Iris pigment epithelial cell (primary cell): Measurements from ENCODE around the gene SIRT2.
A peak's percentile ranks its signal among the peaks of the same experiment; 100 is the strongest.
"Not testable (repeated sequence)": the region's sequence is repeated elsewhere in the genome, so short reads cannot be mapped to it uniquely, and the experiment has no call there.

Source experiments
- DNase-seq: peaks from one replicate; pipeline ENCODE4 v3.0.0-alpha.2; 2011; ENCODE audit warnings: low read depth

The SIRT2 gene

GRCh38 chr19:38867171-38867780, 32.1 kb downstream of the SIRT2 start:
- DNase-seq: no peak

GRCh38 chr19:38862321-38863059, 36.9 kb downstream of the SIRT2 start:
- no peak for DNase-seq

DNA sequence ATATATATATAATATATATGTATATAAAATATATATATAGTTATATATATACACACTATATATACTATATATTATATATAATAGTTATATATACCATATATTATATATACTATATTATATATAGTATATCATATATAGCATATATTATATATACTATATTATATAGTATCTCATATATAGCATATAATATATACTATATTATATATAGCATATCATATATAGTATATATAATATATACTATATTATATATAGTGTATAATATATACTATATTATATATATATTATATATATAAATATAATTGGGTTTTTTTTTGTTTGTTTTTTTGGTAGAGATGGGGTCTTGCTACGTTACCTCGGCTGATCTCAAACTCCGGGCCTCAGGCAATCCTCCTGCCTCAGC, 38.0 kb downstream of the SIRT2 start:
- DNase-seq: no peak

DNA sequence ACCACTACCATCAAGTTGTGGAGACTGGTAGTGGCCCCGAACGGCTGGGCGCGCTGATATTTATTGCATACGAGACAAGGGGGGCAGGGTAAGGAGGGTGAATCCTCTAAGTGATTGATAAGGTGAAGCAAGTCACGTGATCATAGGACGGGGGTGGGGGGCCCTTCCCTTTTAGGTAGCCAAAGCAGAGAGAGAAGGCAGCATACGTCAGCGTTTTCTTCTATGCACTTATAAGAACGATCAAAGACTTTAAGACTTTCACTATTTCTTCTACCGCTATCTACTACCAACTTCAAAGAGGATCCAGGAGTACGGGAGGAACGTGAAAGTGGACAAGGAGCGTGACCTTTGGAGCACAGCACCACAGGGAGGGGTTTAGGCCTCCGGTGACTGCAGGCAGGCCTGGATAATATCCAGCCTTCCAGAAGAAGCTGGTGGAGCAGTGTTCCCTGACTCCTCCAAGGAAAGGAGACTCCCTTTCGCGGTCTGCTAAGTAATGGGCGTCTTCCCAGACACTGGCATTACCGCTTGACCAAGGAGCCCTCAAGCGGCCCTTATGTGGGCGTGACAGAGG, 39.7 kb downstream of the SIRT2 start:
- not testable (repeated sequence) for DNase-seq

GRCh38 chr19:38856813-38857212, 42.6 kb downstream of the SIRT2 start:
- no peak for DNase-seq

- DNase-seq: not testable (repeated sequence)
Measured at GRCh38 chr19:38855751-38856150, 43.7 kb downstream of the SIRT2 start.

GRCh38 chr19:38854961-38855360, 44.5 kb downstream of the SIRT2 start:
- not testable (repeated sequence) for DNase-seq

- DNase-seq: no peak
Measured at GRCh38 chr19:38853214-38853613, 46.2 kb downstream of the SIRT2 start.

DNA sequence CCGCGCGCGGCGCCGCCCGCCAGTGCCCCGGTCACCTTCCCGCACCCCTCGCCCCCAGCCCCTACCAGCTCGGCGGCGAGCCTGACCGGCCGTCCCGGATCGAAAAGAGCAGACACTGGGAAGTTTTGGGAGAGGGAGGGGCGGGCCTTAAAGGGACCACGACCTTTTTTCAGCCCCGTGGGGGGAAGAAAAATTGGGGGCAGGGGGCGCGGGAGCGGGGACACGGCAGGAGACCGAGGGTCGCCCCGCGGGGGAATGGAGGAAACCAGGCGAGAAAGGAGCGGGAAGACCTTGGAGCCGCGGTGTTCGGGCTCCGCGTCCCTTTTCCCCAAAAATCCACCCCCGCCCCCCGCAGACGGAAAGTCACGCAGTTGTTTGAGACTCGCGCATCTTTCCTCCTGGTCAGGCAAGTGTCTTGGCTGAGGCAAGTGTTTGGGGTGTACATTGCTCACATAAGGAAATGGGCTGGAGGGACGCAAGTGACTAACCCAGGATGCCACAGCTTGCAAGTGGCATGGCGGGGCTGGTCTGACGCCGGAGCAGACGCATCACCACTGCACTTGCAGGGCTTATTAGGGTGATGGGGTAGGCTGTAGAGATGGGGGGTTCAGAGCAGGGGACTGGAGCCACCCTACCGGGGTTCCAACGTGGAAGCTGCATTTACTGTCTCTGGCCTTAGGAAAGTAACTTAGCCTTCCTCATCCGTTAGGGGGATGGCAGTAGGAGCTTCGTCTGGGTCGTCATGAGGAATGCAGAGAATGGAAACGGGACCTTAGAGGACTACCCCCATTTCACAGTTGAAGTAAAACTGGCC, 47.0 kb downstream of the SIRT2 start:
- peak; percentile 68 for DNase-seq

DNA sequence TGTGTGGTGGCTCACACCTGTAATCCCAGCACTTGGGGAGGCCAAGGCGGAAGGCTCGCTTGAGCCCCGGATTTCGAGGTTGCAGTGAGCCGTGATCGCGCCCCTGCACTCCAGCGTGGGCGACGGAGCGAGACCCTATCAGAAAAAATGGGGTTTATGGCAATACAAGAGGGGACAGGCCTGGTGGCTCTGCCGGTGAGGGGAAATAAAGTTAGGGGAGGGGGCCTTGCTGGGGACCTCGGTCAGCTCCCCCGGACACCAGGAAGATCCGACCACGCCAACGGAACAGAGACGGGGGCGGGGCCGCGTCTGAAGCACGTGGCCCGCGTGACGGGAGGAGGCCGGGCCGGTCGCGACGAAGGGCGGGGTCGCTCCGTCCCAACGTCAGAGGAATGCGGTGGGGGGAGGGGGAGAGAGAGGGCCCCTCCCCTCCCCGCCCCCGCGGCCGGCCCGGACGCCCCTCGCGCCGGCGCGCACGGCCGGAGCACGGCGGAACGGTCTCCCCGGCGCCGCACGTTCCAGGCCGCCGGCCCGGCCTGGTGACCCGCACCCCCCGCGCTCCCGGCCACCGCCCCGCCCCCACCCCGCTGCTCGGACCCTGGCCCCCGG, 47.7 kb downstream of the SIRT2 start:
- DNase-seq: peak; percentile 91

- peak; percentile 21 for DNase-seq
Measured at GRCh38 chr19:38850976-38851621, 48.3 kb downstream of the SIRT2 start.

GRCh38 chr19:38850436-38850975, 48.9 kb downstream of the SIRT2 start:
- no peak for DNase-seq

DNA sequence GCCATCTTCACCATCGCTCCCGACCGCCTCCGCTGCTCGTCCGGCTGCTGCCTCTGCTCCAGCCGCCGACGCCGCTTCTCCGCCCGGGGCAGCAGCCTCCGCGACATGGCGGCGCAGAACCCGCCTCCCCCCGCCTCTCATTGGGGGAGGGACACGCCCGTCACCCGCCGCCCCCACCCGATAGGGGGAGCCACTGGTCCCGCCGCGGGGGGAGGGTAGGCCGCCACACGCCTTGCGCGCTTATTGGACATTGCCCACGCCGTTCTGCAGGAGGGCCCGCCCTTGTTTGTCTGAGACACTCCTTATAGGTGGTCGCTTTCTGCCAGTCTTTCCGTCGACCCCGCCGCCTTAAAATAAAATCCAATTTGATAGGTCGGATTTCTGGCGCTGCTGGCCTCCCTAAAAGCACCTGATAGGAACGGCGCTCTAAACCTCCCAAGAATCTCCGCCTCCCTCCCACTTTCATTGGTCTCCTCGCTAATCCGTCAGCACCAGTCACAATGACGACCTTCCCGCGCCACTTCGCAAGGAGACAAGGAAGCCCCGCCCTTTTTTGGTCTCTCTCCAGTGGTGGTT, 49.5 kb downstream of the SIRT2 start, which contains the start of gene HNRNPL:
Gene HNRNPL, minus strand, starts transcription at position 127 of the 576 bp plus-strand sequence. Its CDS starts 20 bp downstream, at position 107.
- DNase-seq: peak; percentile 100

GRCh38 chr19:38849147-38849859, 50.1 kb downstream of the SIRT2 start:
- DNase-seq: peak; percentile 90

DNA sequence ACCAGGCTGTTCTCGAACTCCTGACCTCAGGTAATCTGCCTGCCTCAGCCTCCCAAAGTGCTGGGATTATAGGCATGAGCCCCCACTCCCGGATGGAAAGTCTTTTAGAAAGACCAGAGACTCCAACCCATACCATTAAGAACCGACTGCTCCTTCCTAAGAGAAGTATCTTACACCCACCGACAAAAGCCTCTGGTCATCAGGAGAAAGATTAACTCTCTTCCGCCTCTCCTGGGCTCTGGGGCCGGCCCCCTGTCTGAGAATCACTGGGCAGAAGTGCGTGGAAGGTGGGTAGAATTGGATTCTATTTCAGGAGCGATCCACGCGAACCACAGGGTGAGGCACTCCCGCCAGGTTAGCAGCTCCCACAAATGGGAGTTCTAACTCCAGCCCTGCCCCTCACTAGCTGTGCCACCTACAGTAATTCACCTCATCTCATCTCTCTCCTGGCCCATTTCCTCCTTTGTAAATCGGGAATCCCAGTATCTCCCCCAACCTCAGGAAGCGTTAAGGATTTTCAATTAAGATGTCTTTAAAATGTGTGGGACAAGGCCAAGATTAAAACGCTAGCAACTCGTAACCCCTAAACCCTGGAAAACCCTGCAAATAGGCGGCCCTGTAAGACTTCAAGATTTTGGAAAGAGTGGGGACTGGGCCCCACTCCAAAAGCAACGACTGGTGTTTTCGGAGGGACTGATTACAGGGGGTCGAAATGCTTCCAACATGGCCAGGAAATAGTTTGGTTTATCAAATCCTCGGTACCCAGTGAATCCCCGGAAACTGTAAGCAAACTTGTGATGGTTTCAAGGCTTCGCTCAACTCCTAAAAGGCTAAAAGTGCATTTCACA, 50.9 kb downstream of the SIRT2 start:
- no peak for DNase-seq

- no peak for DNase-seq
Measured at GRCh38 chr19:38846097-38846496, 53.3 kb downstream of the SIRT2 start.

- DNase-seq: no peak
Measured at GRCh38 chr19:38845374-38846024, 53.9 kb downstream of the SIRT2 start.

GRCh38 chr19:38844093-38844686, 55.2 kb downstream of the SIRT2 start:
- DNase-seq: no peak
